Activated naive CD4-positive, alpha-beta T cell treated with anti-CD3 and anti-CD28 coated beads, Interleukin-2, amount 50 U/mL, for 24 hours (primary cell): ENCODE data around the gene CDK1.
A peak's percentile ranks its signal among the peaks of the same experiment; 100 is the strongest.

Experiments
- H3K27ac Mint-ChIP-seq: one replicate; pipeline ENCODE4 v1.8.0; 2021; ENCODE audit warnings: mild to moderate bottlenecking, mixed read lengths
- H3K27me3 Mint-ChIP-seq: one replicate; pipeline ENCODE4 v1.8.0; 2021; ENCODE audit warnings: mixed read lengths
- H3K36me3 Mint-ChIP-seq: one replicate; pipeline ENCODE4 v1.8.0; 2021; ENCODE audit warnings: mixed read lengths
- H3K4me1 Mint-ChIP-seq: one replicate; pipeline ENCODE4 v1.8.0; 2021; ENCODE audit warnings: mixed read lengths
- H3K4me3 Mint-ChIP-seq: one replicate; pipeline ENCODE4 v1.8.0; 2021; ENCODE audit warnings: mild to moderate bottlenecking, mixed read lengths
- H3K9me3 Mint-ChIP-seq: one replicate; pipeline ENCODE4 v1.8.0; 2021; ENCODE audit warnings: mixed read lengths

CDK1 gene

DNA sequence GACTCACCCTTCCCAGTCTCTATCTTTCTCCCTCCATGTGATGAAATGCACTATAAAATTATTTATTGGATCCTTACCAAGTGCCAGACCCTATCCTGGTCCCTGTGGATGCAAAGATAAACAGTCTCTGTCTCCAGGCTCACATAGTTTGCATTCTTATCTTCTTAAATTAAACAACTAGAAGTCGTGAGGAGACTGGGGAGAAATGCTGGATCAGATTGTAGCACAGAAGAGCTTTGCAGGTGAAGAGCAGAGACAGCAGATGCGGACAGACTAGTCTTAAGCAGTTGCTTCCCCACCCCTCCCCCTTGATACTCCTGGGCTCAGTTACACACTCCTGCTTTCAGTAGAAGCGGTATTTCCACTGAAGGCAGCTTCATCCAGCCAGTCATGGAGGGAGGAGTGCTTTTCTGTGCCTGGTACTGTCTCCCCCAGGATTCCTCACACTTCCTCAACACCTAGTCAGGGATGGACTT, 20.8 kb upstream of the CDK1 start:
- H3K9me3 Mint-ChIP-seq: no peaks in the 10 kb centered on the region
- no peak overlapping the region for H3K27ac Mint-ChIP-seq
- no peaks in the 10 kb centered on the region for H3K36me3 Mint-ChIP-seq
- no peaks in the 10 kb centered on the region for H3K4me1 Mint-ChIP-seq
- H3K4me3 Mint-ChIP-seq: no peak overlapping the region
- H3K27me3 Mint-ChIP-seq: peaks cover 3% of the 10 kb centered on the region

GRCh38 chr10:60759181-60759580, 19.1 kb upstream of the CDK1 start:
- Mint-ChIP-seq H3K27ac (no peak overlapping the region), H3K36me3 (no peaks in the 10 kb centered on the region), H3K4me1 (no peaks in the 10 kb centered on the region), H3K9me3 (no peaks in the 10 kb centered on the region), H3K27me3 (peaks cover 3% of the 10 kb centered on the region), H3K4me3 (no peak overlapping the region)

DNA sequence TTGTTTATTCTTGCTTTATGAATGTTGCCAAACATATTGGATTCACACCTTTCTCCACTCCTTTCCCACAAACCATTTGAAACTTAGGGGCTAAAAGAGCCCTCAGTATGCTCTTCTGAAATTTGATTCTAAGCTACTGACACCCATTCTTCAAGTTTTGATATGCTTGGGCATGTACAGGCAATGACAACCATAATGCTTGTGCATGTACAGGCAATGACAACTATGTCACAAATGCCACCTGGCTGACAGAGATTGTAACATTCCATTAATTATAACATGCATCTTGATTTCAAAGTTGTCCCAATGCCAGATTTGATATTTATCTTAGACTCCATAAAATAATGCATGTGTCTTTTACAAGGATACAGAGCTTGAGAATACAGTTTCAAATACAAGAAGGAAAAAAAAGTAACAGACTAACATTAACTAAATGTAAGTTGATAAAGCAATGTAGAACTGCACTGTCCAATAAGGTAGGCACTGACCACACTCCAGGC, 17.5 kb upstream of the CDK1 start:
- Mint-ChIP-seq H3K4me3 (no peak overlapping the region), H3K27ac (no peak overlapping the region), H3K27me3 (peaks cover 3% of the 10 kb centered on the region), H3K9me3 (no peaks in the 10 kb centered on the region), H3K4me1 (no peaks in the 10 kb centered on the region), H3K36me3 (no peaks in the 10 kb centered on the region)

DNA sequence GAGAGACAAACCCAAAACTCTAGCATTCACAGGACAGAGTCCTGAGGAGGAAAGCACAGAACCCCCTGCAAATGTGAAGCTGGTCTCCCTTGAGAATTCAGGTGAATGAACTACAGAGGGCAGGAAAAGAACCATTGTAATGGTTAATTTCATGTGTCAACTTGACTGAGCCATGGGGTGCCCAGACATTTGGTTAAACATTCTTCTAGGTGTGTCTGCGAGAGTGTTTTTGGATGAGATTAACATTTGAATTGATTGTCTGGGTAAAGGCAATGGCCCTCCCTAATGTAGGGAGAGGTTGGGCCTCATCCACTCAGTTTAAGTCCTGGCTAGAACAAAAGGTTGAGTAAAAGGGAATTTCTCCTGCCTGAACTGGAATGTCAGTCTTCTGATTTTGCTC, 15.7 kb upstream of the CDK1 start:
- no peaks in the 10 kb centered on the region for H3K27me3 Mint-ChIP-seq
- H3K4me1 Mint-ChIP-seq: peaks cover 5% of the 10 kb centered on the region
- H3K27ac Mint-ChIP-seq: no peak overlapping the region
- no peak overlapping the region for H3K4me3 Mint-ChIP-seq
- no peaks in the 10 kb centered on the region for H3K36me3 Mint-ChIP-seq
- H3K9me3 Mint-ChIP-seq: no peaks in the 10 kb centered on the region

GRCh38 chr10:60767424-60767823, 10.9 kb upstream of the CDK1 start:
- Mint-ChIP-seq H3K4me3 (no peak overlapping the region), H3K27ac (peak overlapping the region; percentile 27), H3K27me3 (no peaks in the 10 kb centered on the region), H3K4me1 (peaks cover 13% of the 10 kb centered on the region), H3K36me3 (no peaks in the 10 kb centered on the region), H3K9me3 (no peaks in the 10 kb centered on the region)

DNA sequence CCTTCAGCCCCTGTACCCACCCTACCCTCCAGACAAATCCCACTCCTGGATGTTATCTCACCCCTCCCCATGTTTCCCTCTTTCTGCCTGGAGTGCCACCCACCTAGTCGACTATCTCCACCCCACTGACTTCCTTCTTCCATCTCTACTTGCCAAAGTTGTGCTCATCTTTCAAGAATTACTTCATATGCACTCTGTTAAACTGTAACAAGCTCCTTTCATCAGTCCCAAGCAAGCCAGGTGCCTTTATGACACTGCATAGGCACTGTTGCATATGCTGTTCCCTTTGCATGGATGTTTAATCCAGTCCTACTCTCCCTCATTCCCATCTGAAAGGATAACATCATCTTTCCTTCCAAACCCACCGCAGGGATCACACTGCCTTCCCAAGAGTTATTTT, 8.9 kb upstream of the CDK1 start:
- no peak overlapping the region for H3K27ac Mint-ChIP-seq

DNA sequence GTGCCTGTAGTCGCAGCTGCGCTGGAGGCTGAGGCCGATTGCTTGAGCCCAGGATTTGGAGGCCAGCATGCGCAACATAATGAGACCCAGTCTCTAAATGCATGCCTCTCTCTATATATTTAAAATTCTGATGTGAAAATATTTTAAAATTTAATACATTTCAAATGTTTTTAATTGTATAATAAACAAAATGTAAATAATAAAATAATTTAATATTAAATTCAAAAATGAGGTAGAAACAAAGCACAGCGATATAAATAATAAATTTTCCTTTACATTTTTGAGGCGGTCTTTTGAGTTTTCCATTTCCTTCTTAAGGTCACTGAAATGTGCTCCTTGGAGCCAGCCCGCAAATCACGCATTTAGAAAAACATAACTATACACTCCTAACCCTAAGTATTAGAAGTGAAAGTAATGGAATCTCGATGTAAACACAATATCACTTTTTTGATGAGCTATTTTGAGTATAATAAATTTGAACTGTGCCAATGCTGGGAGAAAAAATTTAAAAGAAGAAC, 523 bp upstream of the CDK1 start:
- Mint-ChIP-seq H3K27me3 (no peaks in the 10 kb centered on the region), H3K4me1 (peaks cover 20% of the 10 kb centered on the region), H3K4me3 (peak overlapping the region; percentile 98), H3K36me3 (no peaks in the 10 kb centered on the region), H3K9me3 (no peaks in the 10 kb centered on the region), H3K27ac (no peak overlapping the region)

More for the DNA sequence above, 8.9 kb upstream of the CDK1 start:
- Mint-ChIP-seq H3K4me1 (peaks cover 13% of the 10 kb centered on the region), H3K4me3 (no peak overlapping the region), H3K9me3 (no peaks in the 10 kb centered on the region), H3K36me3 (no peaks in the 10 kb centered on the region), H3K27me3 (no peaks in the 10 kb centered on the region)

DNA sequence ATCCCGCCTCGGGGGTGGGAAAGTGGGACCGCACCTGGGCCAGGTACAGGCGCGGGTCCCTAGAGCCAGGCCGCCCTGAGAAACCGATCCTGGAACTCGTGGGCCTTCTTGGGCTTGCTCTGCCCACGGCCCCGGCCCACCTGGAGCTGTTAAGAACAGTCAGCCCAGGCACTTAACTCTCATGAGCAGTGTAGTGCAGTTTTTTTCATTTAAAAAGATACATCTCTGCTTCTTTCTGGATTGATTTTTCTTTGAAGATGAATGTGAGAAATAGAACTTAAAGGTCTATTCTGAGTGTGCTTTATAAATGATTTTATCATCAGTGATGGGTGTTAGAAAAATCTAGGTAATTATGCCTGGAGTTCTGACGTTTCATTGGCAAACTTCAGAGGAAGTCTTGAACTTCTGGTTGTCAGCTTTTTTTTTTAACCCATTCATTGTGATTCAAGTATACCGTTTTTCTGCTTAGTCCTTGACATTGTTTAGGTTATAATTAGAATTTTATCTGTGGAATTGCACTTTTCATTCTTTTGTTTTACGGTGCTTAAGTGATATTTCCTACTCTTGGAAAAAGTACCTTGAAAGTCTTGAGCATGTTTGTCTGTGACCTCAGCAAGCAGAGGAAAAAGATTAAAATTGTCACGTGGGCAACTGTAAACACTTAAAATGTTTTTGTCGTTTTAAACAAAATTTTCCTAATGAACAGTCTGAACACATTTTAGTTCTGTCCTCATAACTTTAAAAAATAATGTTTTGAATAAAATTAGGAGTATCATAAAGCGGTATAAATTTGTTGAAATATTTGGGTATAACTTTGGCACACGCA, 906 bp downstream of the CDK1 start:
- no peak overlapping the region for H3K27ac Mint-ChIP-seq

DNA sequence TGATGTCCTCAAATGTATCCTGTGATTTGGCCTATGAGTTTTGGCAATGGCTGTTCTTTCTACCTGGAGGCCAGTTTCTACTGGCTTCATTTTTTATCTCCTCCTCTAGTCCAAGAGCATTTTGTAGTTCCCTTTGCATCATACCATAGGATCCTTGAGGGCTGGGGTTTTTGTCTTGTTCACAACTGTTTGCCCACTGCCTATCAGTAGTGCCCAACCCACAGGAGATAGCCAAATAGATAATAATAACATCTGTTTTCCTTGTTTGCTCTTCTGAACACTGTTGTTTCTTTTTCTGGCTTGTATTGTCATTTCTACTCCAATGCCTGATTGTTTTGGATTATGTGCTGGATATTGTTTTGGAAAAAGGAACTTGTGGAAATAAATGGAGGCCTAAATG, 3.4 kb downstream of the CDK1 start:
- Mint-ChIP-seq H3K36me3 (no peaks in the 10 kb centered on the region), H3K4me3 (no peak overlapping the region), H3K27ac (no peak overlapping the region), H3K4me1 (peaks cover 33% of the 10 kb centered on the region), H3K9me3 (no peaks in the 10 kb centered on the region), H3K27me3 (no peaks in the 10 kb centered on the region)

More for the DNA sequence above, 906 bp downstream of the CDK1 start:
- Mint-ChIP-seq H3K27me3 (no peaks in the 10 kb centered on the region), H3K4me3 (peak overlapping the region; percentile 98), H3K36me3 (no peaks in the 10 kb centered on the region), H3K9me3 (no peaks in the 10 kb centered on the region), H3K4me1 (peaks cover 23% of the 10 kb centered on the region)

DNA sequence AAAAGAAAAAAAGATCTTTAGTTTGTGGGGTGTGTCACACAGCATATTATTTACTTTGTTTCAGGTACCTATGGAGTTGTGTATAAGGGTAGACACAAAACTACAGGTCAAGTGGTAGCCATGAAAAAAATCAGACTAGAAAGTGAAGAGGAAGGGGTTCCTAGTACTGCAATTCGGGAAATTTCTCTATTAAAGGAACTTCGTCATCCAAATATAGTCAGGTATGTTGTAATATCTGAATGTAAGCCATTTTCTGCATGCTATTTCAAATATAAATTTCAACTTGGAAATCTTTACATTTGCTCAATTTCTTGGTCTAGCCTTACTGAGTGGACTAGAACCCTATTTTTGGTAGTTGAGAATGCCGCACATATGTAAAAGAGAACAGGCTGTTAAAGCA, 6.4 kb downstream of the CDK1 start:
- Mint-ChIP-seq H3K4me3 (no peak overlapping the region), H3K27me3 (no peaks in the 10 kb centered on the region), H3K27ac (no peak overlapping the region), H3K36me3 (no peaks in the 10 kb centered on the region), H3K9me3 (no peaks in the 10 kb centered on the region), H3K4me1 (peaks cover 39% of the 10 kb centered on the region)

DNA sequence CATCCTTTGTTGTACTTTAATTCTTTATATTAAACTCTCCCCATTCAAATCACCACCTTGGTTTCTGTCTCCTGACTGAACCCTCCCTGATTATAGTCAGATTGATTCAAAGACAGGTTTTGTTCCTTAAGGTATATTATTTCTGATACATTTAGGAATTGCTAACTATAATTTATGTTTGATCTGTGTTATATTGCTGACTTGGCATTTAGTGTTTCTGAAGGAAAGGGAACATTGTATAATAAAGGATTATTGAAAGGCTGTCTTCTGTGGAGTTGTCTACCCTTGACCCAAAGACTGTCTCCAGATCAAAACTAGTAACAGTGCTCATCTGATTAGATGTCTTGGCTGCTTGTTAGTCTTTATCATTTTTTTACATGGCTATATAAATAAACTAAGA, 10.3 kb downstream of the CDK1 start:
- H3K27me3 Mint-ChIP-seq: no peaks in the 10 kb centered on the region
- H3K27ac Mint-ChIP-seq: no peak overlapping the region
- no peaks in the 10 kb centered on the region for H3K9me3 Mint-ChIP-seq
- H3K4me3 Mint-ChIP-seq: no peak overlapping the region
- H3K4me1 Mint-ChIP-seq: peaks cover 36% of the 10 kb centered on the region
- no peaks in the 10 kb centered on the region for H3K36me3 Mint-ChIP-seq

- Mint-ChIP-seq H3K4me1 (peaks cover 32% of the 10 kb centered on the region), H3K36me3 (no peaks in the 10 kb centered on the region), H3K27ac (no peak overlapping the region), H3K4me3 (no peak overlapping the region), H3K27me3 (no peaks in the 10 kb centered on the region), H3K9me3 (no peaks in the 10 kb centered on the region)
Measured at GRCh38 chr10:60789340-60789739, 11.1 kb downstream of the CDK1 start.

- Mint-ChIP-seq H3K9me3 (no peaks in the 10 kb centered on the region), H3K4me3 (no peak overlapping the region), H3K27ac (no peak overlapping the region), H3K36me3 (no peaks in the 10 kb centered on the region), H3K27me3 (no peaks in the 10 kb centered on the region), H3K4me1 (no peaks in the 10 kb centered on the region)
Measured at GRCh38 chr10:60794953-60795352, 16.7 kb downstream of the CDK1 start.

DNA sequence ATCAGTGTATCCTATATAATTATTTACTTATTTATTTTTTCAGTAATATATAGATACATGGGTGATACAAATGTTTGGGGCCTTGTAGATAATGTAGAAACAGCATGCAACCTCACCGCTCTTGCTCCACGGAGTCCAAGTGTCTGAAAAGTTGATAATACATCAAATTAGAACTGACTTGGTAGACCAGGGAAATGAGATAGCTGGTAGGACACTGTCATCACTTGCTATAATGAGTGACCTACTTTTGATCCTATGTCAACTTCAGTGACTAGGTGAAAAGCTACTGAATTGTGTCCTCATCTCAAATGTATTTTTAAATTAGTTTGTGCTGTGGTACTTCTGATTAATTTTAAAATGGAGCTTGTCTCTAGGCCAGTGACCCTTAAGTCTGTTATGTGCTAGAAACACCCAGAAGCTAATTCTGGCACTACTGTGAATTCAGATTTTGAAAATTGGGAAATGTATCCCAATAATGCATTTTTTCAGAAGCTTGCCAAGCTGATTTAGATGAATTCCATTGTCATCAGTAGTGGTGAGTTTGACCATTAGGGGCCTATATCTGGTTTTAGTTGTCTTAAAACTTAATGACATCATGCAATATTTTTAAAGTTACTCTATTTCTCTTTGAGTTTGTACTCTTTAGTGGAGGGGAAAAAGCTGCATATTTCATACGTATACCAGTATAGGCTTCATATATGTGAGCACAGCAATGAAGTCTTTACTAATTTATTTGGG, 17.4 kb downstream of the CDK1 start:
- Mint-ChIP-seq H3K36me3 (no peaks in the 10 kb centered on the region), H3K4me1 (no peaks in the 10 kb centered on the region), H3K9me3 (no peaks in the 10 kb centered on the region), H3K4me3 (no peak overlapping the region), H3K27me3 (no peaks in the 10 kb centered on the region), H3K27ac (no peak overlapping the region)

- Mint-ChIP-seq H3K27me3 (no peaks in the 10 kb centered on the region), H3K4me1 (no peaks in the 10 kb centered on the region), H3K27ac (no peak overlapping the region), H3K36me3 (no peaks in the 10 kb centered on the region), H3K4me3 (no peak overlapping the region), H3K9me3 (no peaks in the 10 kb centered on the region)
Measured at GRCh38 chr10:60796481-60796880, 18.2 kb downstream of the CDK1 start.

GRCh38 chr10:60797200-60797599, 18.9 kb downstream of the CDK1 start:
- no peaks in the 10 kb centered on the region for H3K27me3 Mint-ChIP-seq
- no peaks in the 10 kb centered on the region for H3K9me3 Mint-ChIP-seq
- H3K36me3 Mint-ChIP-seq: no peaks in the 10 kb centered on the region
- H3K4me1 Mint-ChIP-seq: no peaks in the 10 kb centered on the region
- no peak overlapping the region for H3K4me3 Mint-ChIP-seq
- no peak overlapping the region for H3K27ac Mint-ChIP-seq
